HG03095 (cell line): Measurements from ENCODE around the gene KLC4.
A peak's percentile ranks its signal among the peaks of the same experiment; 100 is the strongest.

ENCODE experiments used
- ATAC-seq: cut with Tn5 transposase; IDR thresholded peaks from one replicate; pipeline ENCODE4 v1.9.1; 2021; ENCODE audit warnings: moderate library complexity; ENCODE audit not compliant: unreplicated experiment

The KLC4 gene

DNA sequence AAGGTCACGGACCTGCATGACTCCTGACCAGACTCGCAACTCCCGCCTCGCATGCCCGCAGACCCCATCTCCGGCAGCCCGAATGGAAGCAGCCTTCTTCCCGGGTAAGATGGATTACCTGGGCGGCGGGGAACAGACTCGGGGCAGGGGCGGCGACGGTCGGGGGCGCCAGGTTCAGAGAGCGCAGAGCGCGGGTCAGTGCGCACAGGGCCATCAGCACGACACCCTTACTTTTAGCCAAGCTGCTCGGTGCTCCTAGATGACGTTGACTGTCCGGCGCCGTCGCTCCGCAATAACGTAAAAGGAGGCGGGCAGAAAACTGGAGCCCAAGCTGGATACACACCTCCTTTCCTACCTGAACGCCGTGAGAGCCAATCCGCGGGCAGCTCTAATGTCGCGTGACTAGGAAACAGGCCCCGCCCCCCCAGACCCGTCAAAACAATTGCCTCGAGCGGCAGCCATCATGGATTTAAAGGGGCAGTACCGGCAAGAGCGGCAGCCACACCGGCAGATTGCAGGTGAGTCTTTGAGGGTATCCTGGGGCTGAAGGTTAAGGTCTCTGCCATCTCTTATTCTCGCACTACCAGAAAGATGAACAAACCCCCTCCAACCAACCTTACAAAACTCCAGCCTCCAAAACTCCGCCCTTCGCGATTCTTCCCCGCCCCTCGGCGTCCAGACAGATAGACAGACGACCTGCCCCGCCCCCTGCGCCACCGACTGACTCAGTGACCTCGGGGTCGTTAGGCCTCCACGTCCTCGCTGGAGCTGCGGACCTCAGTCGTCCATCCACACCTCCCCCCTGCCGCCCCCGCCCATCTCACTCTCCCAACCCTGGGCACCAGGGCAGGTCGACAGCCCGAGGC, at the start of gene KLC4, which contains the start of gene MRPL2:
Gene KLC4, plus strand, starts transcription at position 464 of the 866 bp plus-strand sequence. CDS start 1,705 bp downstream, outside the sequence.
Gene MRPL2, minus strand, starts transcription at position 267 of the 866 bp plus-strand sequence. Its CDS starts 53 bp downstream, at position 214.
- peak; percentile 86 for ATAC-seq

DNA sequence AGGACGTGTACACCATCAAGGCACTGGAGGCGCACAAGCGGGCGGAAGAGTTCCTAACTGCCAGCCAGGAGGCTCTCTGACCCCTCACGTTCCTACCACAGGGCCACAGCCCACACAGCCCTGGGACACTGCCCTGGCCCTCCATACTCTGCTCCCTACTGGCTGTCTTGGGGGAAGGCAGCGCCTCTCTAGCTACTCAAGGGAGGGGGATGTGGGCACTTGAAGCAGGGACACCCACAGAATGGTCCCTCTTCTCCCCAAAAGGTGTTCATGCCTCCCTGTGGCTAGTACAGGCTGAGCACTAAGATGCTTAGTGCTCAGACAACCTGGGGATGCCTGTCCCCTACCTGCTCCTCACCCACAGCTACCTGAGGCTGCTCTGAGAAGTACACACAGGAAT, 48.2 kb upstream of the KLC4 start:
- no peak for ATAC-seq

DNA sequence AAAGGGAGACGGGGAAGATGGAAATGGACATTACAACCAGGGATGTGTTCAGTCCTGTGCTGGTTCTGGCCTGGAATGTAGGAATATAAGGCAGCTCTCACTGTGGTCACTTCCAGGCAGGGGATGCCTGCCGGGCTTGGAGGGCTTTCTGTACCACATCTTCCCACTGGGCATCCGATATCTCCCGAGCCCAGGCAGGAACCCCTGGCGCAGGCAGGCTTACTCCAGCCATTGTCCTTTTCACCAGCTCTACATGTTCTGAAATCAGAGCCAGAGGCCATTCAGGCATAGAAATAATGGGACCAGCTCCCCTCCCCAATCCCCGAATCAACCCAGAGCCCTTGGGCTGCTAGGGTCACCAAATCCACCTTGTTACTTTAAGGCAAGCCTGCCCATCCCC, 47.1 kb upstream of the KLC4 start:
- ATAC-seq: no peak

DNA sequence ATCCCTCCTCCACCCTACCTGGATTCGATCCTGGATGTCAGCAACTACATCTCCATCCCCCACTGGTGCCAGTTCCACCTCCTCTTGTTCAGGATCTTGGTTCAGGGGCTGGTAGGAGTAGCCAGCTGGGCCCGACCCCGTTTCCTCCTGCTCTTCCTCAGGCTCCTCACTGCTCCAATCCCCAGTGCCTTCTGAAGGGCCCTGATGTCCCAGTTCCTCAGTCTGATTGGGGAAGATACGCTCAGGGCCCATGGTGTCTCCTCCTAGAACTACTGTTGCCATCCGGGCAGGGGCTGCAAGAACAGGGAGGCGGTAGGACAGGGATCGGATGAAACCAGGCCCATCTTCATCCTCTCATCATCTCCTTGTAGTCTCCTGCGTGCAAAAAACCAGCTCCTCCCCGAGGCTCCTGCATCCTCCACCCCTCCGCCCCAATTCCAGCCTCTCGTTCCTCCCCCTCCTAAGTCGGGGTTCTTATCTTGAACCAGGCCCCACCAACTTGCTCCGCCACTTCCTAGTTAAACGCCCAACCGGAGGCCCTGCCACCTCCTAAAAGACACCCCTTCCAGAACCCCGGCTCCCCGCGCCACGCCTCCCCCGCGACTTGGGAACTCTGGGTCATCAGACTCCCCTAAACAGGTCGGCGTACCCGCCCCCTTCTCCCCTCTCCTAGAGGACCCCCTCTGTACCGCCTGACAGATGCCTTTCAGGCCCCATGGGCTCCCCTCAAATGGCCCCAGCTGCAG, 46.2 kb upstream of the KLC4 start:
- ATAC-seq: peak; percentile 3

DNA sequence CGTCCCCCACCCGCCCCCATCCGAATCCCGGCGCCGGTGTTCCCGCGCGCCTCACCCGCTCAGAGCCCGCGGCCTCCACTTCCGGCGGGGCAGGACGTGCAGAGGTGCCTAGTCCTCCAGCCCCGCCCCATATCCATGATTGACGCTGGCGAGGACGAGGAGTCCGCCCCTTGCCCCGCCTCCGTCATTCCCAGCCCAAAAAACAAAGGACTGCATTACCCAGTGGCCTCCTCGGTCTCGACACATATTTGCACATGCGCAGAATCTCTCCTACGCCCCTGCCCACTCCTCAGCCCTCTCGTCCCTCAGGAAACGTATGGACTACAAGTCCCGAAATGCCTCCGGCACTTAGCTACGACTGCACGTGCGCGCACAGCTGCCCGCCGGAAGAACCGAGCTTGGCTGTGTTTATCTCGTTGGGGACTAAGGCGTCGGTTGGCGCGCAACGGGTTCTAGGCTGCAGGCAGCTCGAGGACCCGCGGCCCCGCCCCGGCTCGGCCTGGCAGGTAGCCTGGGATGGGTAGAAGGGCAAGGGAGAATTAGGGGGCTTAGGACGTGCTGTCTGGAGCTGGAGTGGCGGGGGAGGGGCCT, 45.5 kb upstream of the KLC4 start, which contains the start of the genes KLHDC3 and MEA1:
Gene KLHDC3, plus strand, starts transcription at position 407 of the 591 bp plus-strand sequence. CDS start 2,944 bp downstream, outside the sequence.
Gene MEA1, minus strand, starts transcription at position 104 of the 591 bp plus-strand sequence. CDS start 133 bp downstream, outside the sequence.
- peak; percentile 88 for ATAC-seq

DNA sequence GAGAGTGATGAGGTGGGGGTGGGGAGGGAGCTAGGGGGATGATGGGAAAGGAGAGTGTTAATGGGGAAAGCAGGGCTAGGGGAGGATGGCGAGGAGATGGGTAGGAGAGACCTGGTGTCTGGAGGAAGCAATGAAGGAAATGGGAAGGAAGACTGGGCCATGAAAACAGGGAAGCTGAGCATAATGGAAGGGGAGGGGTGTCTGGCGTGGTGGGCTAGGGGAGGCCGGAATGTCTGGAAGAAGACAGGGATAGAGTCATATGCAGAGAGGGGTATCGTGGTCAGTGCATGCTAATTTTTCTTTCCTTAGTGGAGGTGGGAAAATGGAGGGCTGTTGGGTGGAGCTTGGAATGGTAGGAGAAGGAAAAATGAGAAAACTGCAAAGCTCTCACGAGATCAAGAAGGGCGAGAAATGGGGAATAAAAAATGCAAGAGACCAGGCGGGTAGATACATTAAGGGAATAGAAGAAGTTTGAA, 45.0 kb upstream of the KLC4 start:
- ATAC-seq: no peak

DNA sequence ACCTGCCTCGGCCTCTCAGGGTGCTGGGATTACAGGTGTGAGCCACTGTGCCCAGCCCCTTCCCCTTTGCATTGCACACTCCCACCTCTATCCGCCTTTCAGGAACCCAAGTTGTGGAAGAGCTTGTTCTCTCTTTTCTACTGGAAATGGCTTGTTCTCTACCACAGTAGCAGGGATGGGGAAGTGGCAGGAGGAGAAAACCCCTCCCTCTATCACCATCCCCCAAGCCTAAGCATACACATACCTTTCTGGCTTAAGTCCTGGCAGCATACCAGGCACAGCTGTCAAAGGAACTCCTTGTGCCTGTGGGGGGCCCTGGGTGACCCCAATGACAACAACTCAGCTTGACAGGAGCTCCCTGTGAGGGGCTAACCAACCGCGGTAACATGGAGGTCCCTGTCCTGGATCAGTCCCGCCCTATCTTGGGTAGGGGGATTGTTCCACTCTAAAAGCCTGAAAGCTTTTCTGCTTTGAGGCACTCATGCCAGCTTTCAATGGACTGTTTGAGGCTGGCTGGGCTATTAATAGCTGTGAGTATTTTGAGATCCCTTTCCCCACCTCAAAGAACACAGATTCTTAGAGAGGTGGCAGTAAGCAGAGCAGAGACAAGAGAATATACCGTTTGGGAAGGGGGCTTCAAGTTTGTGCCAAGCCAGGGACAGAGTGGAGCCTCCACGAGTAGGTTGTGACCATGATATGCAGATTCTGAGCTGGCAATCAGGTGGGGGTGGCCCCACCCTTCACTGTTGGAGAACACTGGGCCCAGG, 43.1 kb upstream of the KLC4 start:
- no peak for ATAC-seq

DNA sequence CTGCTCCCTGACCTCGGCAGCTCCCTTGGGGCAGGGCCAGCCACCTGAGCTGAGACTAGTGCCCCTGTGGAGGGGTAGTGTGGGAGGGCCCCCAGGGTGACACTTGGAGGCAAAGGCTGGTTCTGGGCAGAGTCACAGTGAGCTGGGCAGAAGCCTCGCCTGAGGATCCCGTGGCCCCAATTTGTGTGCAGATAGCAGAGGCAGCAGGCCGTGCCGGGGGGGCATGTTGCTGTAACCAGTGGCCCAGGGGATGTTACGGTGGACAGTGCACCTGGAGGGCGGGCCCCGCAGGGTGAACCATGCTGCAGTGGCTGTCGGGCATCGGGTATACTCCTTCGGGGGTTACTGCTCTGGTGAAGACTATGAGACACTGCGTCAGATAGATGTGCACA, 42.5 kb upstream of the KLC4 start:
- ATAC-seq: no peak

DNA sequence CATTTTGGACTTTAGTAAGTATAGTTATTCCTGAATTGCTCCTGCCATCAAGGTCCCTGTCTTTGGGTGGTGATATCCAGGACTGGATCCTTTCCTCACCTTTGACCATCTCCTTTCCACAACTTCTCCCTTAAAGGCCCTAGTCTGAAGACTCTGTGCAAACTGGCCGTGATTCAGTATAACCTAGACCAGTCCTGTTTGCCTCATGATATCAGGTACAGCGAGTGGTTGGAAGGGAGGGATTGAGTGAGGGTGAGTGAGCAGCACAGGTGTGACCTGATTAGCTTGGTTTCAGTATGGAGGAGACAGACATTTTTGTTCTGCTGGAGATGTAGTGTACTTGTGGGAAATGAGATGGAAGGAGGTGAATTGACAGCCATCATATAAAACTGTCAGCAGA, 40.3 kb upstream of the KLC4 start:
- no peak for ATAC-seq

DNA sequence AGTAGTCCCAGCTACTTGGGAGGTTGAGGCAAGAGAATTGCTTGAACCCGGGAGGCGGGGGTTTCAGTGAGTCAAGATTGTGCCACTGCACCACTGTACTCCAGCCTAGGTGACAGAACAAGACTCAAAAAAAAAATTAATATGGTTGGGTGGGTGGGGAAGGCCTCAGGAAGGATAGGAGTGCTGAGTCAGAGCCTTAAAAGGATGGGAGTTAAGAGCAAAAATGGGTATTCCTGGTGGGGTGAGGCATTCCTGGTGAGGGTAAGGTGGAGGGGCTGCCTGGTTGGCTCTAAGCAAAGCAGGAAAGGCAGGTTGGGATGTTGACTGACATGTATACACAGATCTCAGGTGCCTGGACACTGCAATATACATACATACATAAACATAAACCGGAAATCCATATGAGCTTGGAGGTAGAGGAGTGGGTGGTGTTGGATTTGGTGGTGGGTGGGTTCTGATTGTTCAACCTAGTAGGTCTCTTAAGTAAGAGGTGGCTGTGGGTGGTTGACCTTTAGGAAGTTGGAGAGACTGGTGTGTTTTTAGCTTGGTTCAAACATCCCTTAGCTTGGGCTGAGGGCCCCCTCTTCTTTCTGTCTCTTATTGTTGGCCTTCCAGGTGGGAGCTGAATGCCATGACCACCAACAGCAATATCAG, 39.3 kb upstream of the KLC4 start:
- no peak for ATAC-seq

DNA sequence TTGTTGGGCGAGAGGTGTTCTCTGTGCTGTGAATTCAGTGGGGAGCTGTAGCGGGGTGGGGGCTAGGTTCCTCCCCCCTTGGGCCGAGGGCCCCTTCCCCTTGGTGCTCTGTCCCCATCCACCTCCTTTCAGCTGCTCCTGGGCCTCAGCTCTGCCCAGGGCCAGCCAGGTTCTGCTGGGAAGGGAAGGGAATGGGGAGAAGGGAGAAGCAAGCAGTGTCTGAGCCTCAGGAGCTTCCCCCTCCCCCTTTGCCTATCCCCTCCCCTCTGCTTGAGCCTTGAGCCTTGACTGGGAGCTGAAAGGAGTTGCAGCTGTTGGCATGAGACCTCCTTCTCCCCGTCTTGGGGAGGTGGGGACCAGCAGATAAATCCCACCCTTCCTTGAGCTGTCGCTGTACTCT, 38.6 kb upstream of the KLC4 start:
- no peak for ATAC-seq

DNA sequence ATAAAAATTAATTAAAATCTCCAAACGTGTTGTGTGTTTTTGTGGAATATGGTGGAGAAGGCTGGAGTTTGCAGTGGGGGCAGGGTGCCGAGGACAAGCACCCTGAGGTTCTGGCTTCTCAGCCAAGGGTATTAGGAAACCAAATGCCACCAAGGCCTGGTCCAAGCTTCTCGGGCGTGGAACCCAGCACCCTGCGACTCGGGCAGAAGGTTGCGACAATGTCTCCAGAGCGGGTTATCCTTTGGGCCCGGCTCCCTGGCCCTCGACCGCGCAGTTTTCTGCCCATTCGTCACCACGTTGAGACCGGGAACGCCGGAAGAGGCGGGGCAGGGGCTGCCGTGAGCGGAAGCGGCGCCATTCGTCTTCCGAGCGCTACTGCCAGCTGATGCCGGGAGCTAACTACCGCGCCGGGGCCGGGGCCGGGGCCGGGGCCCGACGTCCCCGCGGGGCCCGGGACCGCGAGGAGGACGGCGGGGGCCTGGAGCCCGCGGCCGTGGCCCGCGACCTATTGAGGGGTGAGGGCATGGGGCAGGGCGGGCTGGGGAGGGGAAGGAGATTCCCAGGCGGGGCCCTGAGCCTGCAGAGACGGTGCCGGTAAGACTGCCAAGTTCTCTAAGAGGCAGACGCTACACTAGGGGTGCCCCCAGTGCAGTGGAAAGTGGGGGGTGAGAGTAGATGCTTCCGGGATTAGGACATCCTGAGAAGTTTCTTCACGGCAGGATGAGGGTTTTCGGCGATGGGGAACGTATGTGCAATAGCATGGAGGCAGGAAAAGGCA, 38.0 kb upstream of the KLC4 start, which contains the start of gene RRP36:
Gene RRP36, plus strand, starts transcription at position 354 of the 778 bp plus-strand sequence. Its CDS starts 32 bp downstream, at position 386.
- ATAC-seq: peak; percentile 61

DNA sequence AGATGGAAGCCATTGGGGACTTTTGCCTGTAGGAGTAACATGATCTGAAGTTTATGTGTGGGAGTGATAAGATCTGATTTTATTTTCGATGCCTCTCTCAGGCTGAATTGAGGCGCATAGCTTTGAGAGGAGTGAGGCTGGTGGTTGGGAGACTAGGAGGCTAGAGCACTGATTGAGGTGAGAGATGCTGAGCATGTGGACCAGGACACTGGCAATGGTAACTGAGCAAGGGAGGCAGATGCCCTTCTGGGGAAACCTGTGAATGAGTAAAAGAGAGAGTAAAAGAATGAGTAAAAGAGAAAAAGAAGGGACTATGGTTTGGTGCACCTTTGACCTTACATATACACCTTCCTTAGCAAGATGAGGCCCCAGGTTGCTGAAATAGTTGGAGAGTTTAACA, 35.0 kb upstream of the KLC4 start:
- no peak for ATAC-seq

DNA sequence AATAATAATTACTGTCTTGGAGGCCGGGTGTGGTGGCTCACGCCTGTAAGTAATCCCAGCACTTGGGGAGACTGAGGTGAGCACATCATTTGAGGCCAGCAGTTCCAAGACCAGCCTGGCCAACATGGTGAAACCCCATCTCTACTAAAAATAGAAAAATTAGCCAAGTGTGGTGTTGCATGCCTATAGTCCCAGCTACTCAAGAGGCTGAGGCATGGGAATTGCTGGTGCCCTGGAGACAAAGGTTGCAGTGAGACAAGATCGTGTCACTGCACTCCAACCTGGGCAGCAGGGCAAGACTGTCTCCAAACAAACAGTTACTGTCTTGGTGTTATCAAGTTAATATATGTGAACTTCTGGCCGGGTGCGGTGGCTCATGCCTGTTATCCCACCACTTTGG, 33.1 kb upstream of the KLC4 start:
- ATAC-seq: no peak

DNA sequence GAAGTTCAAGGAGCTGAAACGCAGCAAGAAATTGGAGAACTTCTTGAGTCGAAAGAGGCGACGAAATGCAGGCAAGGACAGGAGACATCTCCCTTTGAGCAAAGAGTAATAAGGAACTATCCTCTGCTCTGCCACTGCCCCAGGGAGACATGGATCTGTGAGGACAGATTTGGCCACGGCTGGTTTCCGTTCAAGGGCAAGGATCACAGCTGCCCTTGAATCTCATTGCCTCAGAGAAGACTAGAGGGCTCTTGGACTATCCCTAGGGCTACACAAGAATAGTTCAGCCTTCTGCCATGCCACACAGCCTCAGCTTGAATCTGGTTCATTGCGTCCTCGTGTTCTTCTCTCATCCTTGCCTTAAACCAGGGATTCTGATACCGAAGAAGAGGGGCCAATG, 30.3 kb upstream of the KLC4 start:
- no peak for ATAC-seq

DNA sequence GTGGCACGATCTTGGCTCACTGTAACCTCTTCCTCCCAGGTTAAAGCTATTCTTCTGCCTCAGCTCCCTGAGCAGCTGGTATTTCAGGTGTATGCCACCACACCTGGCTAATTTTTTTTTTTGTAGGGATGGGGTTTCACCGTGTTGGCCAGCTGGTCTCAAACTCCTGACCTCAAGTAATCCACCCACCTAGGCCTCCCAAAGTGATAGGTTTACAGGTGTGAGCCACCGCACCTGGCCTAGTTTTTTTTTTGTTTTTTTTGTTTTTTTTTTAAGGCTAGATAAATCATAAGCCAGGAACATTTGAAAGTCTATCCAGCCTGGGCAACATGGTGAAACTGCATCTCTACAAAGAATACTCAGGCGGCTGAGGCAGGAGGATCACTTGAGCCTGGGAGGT, 27.1 kb upstream of the KLC4 start:
- no peak for ATAC-seq

DNA sequence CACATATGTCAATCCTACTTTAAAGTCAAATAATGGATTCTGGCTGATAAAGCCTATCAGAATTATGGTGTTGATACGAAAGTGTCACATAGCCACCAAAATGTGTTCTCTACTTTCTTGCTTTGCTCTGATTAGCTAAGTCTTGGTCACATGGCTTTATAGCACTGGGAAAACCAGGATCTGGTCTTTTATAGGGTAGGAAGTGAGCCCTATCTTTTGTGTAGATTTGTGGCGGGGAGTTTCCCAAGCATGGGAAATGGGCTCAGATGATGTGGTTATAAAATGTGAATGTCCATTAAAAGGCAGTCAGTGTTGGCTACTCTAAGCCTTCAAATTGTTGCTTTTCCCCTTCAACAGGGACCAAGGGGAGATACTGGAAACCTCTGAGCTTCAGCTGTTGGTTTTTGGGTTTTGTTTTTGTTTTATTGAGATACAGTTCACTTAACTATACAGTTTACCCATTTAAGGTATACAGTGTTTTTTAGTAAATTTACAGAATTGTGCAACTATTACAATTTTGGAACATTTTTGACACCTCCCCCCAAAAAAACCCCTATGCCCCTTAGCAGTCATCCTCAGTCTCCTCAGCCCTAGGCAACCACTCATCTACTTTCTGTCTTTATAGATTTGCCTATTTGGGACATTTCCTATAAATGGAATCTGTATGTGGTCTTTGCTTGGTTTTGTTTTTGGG, 25.8 kb upstream of the KLC4 start:
- ATAC-seq: no peak

DNA sequence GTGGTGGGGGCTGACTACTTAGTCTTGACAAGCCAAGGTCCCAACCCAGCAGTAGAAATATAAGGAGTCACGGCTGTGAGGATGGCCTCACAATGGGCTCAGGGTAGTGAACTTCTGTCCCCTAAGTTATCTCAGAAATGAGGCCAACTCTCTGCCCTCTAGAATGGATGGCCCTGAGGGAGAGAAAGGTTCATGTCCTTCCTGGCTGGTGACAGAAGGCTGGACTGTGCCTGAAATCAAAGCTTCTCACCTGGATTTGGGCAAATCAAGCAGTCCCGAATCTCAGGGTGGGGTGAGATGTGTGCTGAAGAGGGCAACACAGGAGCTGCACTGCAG, 25.3 kb upstream of the KLC4 start:
- no peak for ATAC-seq
